ENCODE data around the gene DPEP1. TPM values are rescaled to one million over a fixed set of nuclear protein-coding genes. Genes with fewer than 3 reads are reported as not detected.
A peak's percentile ranks its signal among the peaks of the same experiment; 100 is the strongest.

DPEP1 gene
- total RNA-seq, 1 donor: 0.36 TPM

- H2AFZ ChIP-seq (ENCODE audit: low read length): no peak overlapping the region
- no peaks in the 10 kb centered on the region for H3K9me3 ChIP-seq (ENCODE audit: low read depth, low read length)
- peak; percentile 62 for DNase-seq (ENCODE audit: insufficient read length, low spot score, missing footprints)
- H3K4me2 ChIP-seq (ENCODE audit: insufficient read depth, low read length): no peak overlapping the region
- peaks cover 12% of the 10 kb centered on the region for H4K20me1 ChIP-seq (ENCODE audit: insufficient read depth, low read length)
- no peak overlapping the region for H3K27ac ChIP-seq (ENCODE audit: low read depth, low read length)
- no peaks in the 10 kb centered on the region for H3K27me3 ChIP-seq (ENCODE audit: insufficient read depth, low read length)
- TF ChIP-seq CTCF (IDR thresholded peaks at IDR 0.05; ENCODE audit: extremely low read depth, low read depth, low read length): no peak
- no peaks in the 10 kb centered on the region for H3K4me1 ChIP-seq (ENCODE audit: insufficient read depth, low read length)
- H3K4me3 ChIP-seq (ENCODE audit: insufficient read depth, low read length): no peak overlapping the region
- peaks cover 25% of the 10 kb centered on the region for H3K36me3 ChIP-seq (ENCODE audit: insufficient read depth, low read length)
- H3K79me2 ChIP-seq (ENCODE audit: insufficient read depth, low read length): peaks cover 11% of the 10 kb centered on the region
These were observed 32.8 kb downstream of the DPEP1 start for GRCh38 chr16:89646270-89646669.

- Histone ChIP-seq H3K4me1 (ENCODE audit: insufficient read depth, low read length) (no peaks in the 10 kb centered on the region), H4K20me1 (ENCODE audit: insufficient read depth, low read length) (peaks cover 18% of the 10 kb centered on the region), H3K27me3 (ENCODE audit: insufficient read depth, low read length) (no peaks in the 10 kb centered on the region), H3K79me2 (ENCODE audit: insufficient read depth, low read length) (peaks cover 17% of the 10 kb centered on the region), H3K9me3 (ENCODE audit: low read depth, low read length) (no peaks in the 10 kb centered on the region), H3K4me3 (ENCODE audit: insufficient read depth, low read length) (no peak overlapping the region), H3K27ac (ENCODE audit: low read depth, low read length) (no peak overlapping the region), H3K36me3 (ENCODE audit: insufficient read depth, low read length) (peaks cover 31% of the 10 kb centered on the region), H2AFZ (ENCODE audit: low read length) (no peak overlapping the region), H3K4me2 (ENCODE audit: insufficient read depth, low read length) (no peak overlapping the region)
- no peak for TF ChIP-seq CTCF (IDR thresholded peaks at IDR 0.05; ENCODE audit: extremely low read depth, low read depth, low read length)
- peak; percentile 73 for DNase-seq (ENCODE audit: insufficient read length, low spot score, missing footprints)
These were observed 33.5 kb downstream of the DPEP1 start for GRCh38 chr16:89646906-89647305.

GRCh38 chr16:89651584-89651983, 38.1 kb downstream of the DPEP1 start:
- no peak for DNase-seq (ENCODE audit: insufficient read length, low spot score, missing footprints)
- peaks cover 3% of the 10 kb centered on the region for H3K4me1 ChIP-seq (ENCODE audit: insufficient read depth, low read length)
- H3K4me2 ChIP-seq (ENCODE audit: insufficient read depth, low read length): no peak overlapping the region
- H2AFZ ChIP-seq (ENCODE audit: low read length): no peak overlapping the region
- no peak for TF ChIP-seq CTCF (IDR thresholded peaks at IDR 0.05; ENCODE audit: extremely low read depth, low read depth, low read length)
- no peaks in the 10 kb centered on the region for H3K27me3 ChIP-seq (ENCODE audit: insufficient read depth, low read length)
- H3K36me3 ChIP-seq (ENCODE audit: insufficient read depth, low read length): peaks cover 23% of the 10 kb centered on the region
- no peak overlapping the region for H3K4me3 ChIP-seq (ENCODE audit: insufficient read depth, low read length)
- H4K20me1 ChIP-seq (ENCODE audit: insufficient read depth, low read length): peaks cover 34% of the 10 kb centered on the region
- H3K27ac ChIP-seq (ENCODE audit: low read depth, low read length): no peak overlapping the region
- peaks cover 45% of the 10 kb centered on the region for H3K79me2 ChIP-seq (ENCODE audit: insufficient read depth, low read length)
- no peaks in the 10 kb centered on the region for H3K9me3 ChIP-seq (ENCODE audit: low read depth, low read length)

- H3K4me2 ChIP-seq (ENCODE audit: insufficient read depth, low read length): no peak overlapping the region
- no peaks in the 10 kb centered on the region for H3K27me3 ChIP-seq (ENCODE audit: insufficient read depth, low read length)
- no peak for TF ChIP-seq CTCF (IDR thresholded peaks at IDR 0.05; ENCODE audit: extremely low read depth, low read depth, low read length)
- H2AFZ ChIP-seq (ENCODE audit: low read length): no peak overlapping the region
- no peak overlapping the region for H3K27ac ChIP-seq (ENCODE audit: low read depth, low read length)
- H3K79me2 ChIP-seq (ENCODE audit: insufficient read depth, low read length): peaks cover 59% of the 10 kb centered on the region
- no peak overlapping the region for H3K4me3 ChIP-seq (ENCODE audit: insufficient read depth, low read length)
- peaks cover 30% of the 10 kb centered on the region for H4K20me1 ChIP-seq (ENCODE audit: insufficient read depth, low read length)
- peaks cover 17% of the 10 kb centered on the region for H3K36me3 ChIP-seq (ENCODE audit: insufficient read depth, low read length)
- peaks cover 13% of the 10 kb centered on the region for H3K4me1 ChIP-seq (ENCODE audit: insufficient read depth, low read length)
- no peaks in the 10 kb centered on the region for H3K9me3 ChIP-seq (ENCODE audit: low read depth, low read length)
- peak; percentile 51 for DNase-seq (ENCODE audit: insufficient read length, low spot score, missing footprints)
These were observed 40.3 kb downstream of the DPEP1 start for GRCh38 chr16:89653656-89654295.

Data from osteoblast (primary cell).